PC-3 (cell line): Measurements from ENCODE around the gene IL1RN. TPM values are rescaled to one million over a fixed set of nuclear protein-coding genes. Genes with fewer than 3 reads are reported as not detected.

Experiments
- ATAC-seq: fragments of 200-7000 bp; cut with Tn5 transposase; 2 replicates; pipeline ENCODE4 v1.9.1; 2020; ENCODE audit warnings: mild to moderate bottlenecking, moderate library complexity
- BruUV-seq: library from RNA; stranded (reverse); fragments of 400-500 nt; replicated peaks from 2 replicates; lab custom pipeline; 2021; lab: Mats Ljungman, UMichigan
- CTCF ChIA-PET: fragments of 300-600 bp; sonication (Branson Sonifier 250); formaldehyde crosslinking; loops from one replicate; lab custom pipeline; 2022; ENCODE audit warnings: antibody characterized with exemption; lab: Charles Lee
- POLR2A ChIA-PET: fragments of 300-600 bp; sonication (Branson Sonifier 250); formaldehyde crosslinking; loops from one replicate; lab custom pipeline; 2022; ENCODE audit warnings: antibody characterized with exemption; ENCODE audit not compliant: unreplicated experiment; lab: Charles Lee
- DNase-seq: peaks from one replicate; pipeline ENCODE4 v3.0.0-alpha.2; 2015
- H2AFZ ChIP-seq: fragments of 300-600 bp; sonication (generic); 2 replicates; pipeline ENCODE4 v1.6.0; 2016; ENCODE audit warnings: antibody characterized with exemption, low read length
- H3F3A ChIP-seq: fragments of 300-600 bp; sonication (generic); one replicate; pipeline ENCODE4 v1.6.0; 2017; ENCODE audit warnings: antibody characterized with exemption, low read length, control low read depth, mild to moderate bottlenecking; ENCODE audit not compliant: unreplicated experiment
- H3K27ac ChIP-seq: fragments of 300-600 bp; sonication (generic); 2 replicates; pipeline ENCODE4 v1.5.1; 2016; ENCODE audit warnings: mild to moderate bottlenecking, low read length
- H3K27me3 ChIP-seq: fragments of 300-600 bp; sonication (generic); 2 replicates; pipeline ENCODE4 v1.6.1; 2016; ENCODE audit warnings: low read length, mixed read lengths
- H3K36me3 ChIP-seq: fragments of 300-600 bp; sonication (generic); 2 replicates; pipeline ENCODE4 v1.6.1; 2016; ENCODE audit warnings: low read depth, mixed run types, low read length, mixed read lengths
- H3K4me1 ChIP-seq: fragments of 300-600 bp; sonication (generic); 2 replicates; pipeline ENCODE4 v1.5.1; 2016; ENCODE audit warnings: low read length; ENCODE audit not compliant: insufficient read depth
- H3K4me2 ChIP-seq: fragments of 300-600 bp; sonication (generic); 2 replicates; pipeline ENCODE4 v1.6.0; 2016; ENCODE audit warnings: low read length
- H3K4me3 ChIP-seq: fragments of 300-600 bp; sonication (generic); 2 replicates; pipeline ENCODE4 v1.5.1; 2016; ENCODE audit warnings: mild to moderate bottlenecking, low read length, mixed read lengths
- H3K79me2 ChIP-seq: fragments of 300-600 bp; sonication (generic); 2 replicates; pipeline ENCODE4 v1.6.1; 2017; ENCODE audit warnings: low read length, mixed read lengths
- H3K9ac ChIP-seq: fragments of 300-600 bp; sonication (generic); 2 replicates; pipeline ENCODE4 v1.6.0; 2016; ENCODE audit warnings: mild to moderate bottlenecking, low read length
- H3K9me2 ChIP-seq: fragments of 300-600 bp; sonication (generic); replicated peaks from 2 replicates; pipeline ENCODE4 v1.6.1; 2016; ENCODE audit warnings: mixed run types, low read length, mixed read lengths
- H3K9me3 ChIP-seq: fragments of 300-600 bp; sonication (generic); 2 replicates; pipeline ENCODE4 v1.6.1; 2016; ENCODE audit warnings: low read length, mixed read lengths
- H4K20me1 ChIP-seq: fragments of 300-600 bp; sonication (generic); 2 replicates; pipeline ENCODE4 v1.6.1; 2016; ENCODE audit warnings: low read length, mixed read lengths
- EZH2 ChIP-seq: fragments of 300-600 bp; sonication (generic); IDR thresholded peaks from one replicate; pipeline ENCODE4 v1.6.1; 2017; ENCODE audit warnings: antibody characterized with exemption, mild to moderate bottlenecking, low read length; ENCODE audit not compliant: unreplicated experiment
- EZH2phosphoT487 ChIP-seq: fragments of 300-600 bp; sonication (generic); IDR thresholded peaks from 2 replicates; pipeline ENCODE4 v1.6.1; 2018; ENCODE audit warnings: mild to moderate bottlenecking, antibody characterized with exemption, low read length, borderline replicate concordance
- intact Hi-C: fragments of 100-400 bp; cut with micrococcal nuclease; formaldehyde crosslinking; loops from 2 replicates; pipeline ENCODE4 v1.9.0; 2023
- total RNA-seq: library from RNA; depleted of rRNA; stranded (reverse); fragments of >200 nt; gene quantifications from 2 replicates; pipeline ENCODE4 v1.2.3, GENCODE V29; 2014
- TF ChIP-seq, protein P1 (sequence below): fragments of 300-600 bp; sonication (generic); conservative IDR thresholded peaks from 2 replicates; pipeline ENCODE4 v1.5.1; 2017; ENCODE audit warnings: antibody characterized with exemption, low read depth, mild to moderate bottlenecking, low read length

The IL1RN gene
- total RNA-seq, 1 experiment from 2014 or later = 1.3 TPM

DNA sequence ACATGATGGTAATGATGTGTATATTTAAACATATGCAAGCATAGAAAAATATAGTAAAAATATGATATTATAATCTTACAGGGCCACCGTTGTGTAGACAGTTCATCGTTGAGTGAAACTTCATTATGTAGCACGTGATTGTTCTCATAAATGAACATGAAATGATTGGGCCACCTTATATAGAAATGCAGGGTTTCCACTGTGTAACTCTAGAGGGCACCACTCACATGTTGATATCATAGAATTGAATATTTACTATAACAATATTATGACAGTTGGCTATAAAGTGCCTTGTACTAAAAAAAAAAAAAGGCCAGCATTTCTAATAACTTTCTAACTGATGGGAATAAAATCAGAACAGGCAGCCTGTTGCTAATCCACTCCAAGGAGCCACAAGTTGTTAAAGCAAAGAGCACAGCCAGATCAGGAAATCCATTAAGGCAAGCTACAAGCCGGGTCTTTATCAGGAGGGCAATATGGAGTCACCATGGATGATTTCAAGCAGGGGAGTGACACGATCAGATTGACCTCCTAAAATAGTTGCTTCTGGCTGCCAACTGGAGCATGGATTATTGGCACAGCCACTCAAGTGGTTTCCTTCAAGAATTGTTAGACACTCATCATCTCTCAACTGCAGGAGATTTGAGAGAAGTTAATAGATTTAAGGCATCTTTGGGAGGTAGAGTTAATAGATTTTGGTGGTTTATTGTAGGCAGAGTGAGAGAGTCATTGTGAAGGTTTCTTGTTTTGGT is 43.0 kb upstream of the IL1RN start:
- POLR2A ChIA-PET = no interaction called here
- Histone ChIP-seq H3K4me1 (peaks cover 7% of the 10 kb centered on the region), H3K9me2 (no peaks in the 10 kb centered on the region), H2AFZ (no peak overlapping the region), H3K9me3 (no peaks in the 10 kb centered on the region), H3K4me2 (no peak overlapping the region), H3K79me2 (no peaks in the 10 kb centered on the region), H3K4me3 (no peak overlapping the region), H3K27ac (no peak overlapping the region), H3K9ac (no peak overlapping the region), H3F3A (no peaks in the 10 kb centered on the region), H4K20me1 (no peaks in the 10 kb centered on the region), H3K27me3 (no peaks in the 10 kb centered on the region), H3K36me3 (no peaks in the 10 kb centered on the region)
- intact Hi-C loops = loop anchor here (1.0 to 5.0 kb wide), 2 partner anchors 115 to 288 kb away; no protein-coding TSS in a partner anchor
- TF ChIP-seq, protein P1, sequence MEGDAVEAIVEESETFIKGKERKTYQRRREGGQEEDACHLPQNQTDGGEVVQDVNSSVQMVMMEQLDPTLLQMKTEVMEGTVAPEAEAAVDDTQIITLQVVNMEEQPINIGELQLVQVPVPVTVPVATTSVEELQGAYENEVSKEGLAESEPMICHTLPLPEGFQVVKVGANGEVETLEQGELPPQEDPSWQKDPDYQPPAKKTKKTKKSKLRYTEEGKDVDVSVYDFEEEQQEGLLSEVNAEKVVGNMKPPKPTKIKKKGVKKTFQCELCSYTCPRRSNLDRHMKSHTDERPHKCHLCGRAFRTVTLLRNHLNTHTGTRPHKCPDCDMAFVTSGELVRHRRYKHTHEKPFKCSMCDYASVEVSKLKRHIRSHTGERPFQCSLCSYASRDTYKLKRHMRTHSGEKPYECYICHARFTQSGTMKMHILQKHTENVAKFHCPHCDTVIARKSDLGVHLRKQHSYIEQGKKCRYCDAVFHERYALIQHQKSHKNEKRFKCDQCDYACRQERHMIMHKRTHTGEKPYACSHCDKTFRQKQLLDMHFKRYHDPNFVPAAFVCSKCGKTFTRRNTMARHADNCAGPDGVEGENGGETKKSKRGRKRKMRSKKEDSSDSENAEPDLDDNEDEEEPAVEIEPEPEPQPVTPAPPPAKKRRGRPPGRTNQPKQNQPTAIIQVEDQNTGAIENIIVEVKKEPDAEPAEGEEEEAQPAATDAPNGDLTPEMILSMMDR = peak; percentile 75
- no peak for TF ChIP-seq EZH2phosphoT487
- no TSS peak for BruUV-seq
- CTCF ChIA-PET = interaction anchor here (0.8 to 1.8 kb wide), 3 partner anchors 52 to 114 kb away, joined by 4 to 10 read pairs (median 5); no protein-coding TSS in a partner anchor
- DNase-seq = peak; percentile 60
- ATAC-seq = peak; percentile 37; the same call in 1 of the 2 replicates

DNA sequence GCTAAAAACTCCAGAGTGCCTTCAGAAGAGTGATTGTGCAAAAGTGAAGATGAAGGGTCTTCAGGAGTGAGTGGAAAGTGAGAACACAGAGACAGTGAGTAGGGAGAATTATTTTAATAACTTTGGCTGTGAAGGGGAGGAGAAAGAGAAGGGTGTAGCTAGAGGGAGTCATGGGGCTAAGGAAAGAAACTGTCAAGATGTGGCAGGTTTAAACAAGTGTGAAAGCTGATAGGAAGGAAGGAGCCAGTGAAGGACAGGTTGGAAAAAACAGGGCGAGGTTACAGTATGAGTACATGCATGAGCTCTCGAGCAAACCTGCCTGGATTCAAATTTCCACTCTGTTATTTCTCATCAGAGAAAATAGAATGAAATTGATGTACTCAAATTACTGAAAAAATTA is 41.9 kb upstream of the IL1RN start:
- H4K20me1 ChIP-seq = no peaks in the 10 kb centered on the region

More for the DNA sequence above, 41.9 kb upstream of the IL1RN start:
- Histone ChIP-seq H3K4me2 (no peak overlapping the region), H3K27ac (no peak overlapping the region), H3K9me2 (no peaks in the 10 kb centered on the region), H3K27me3 (no peaks in the 10 kb centered on the region), H3K9ac (no peak overlapping the region), H3F3A (no peaks in the 10 kb centered on the region), H2AFZ (no peak overlapping the region), H3K4me1 (no peaks in the 10 kb centered on the region), H3K4me3 (no peak overlapping the region), H3K79me2 (no peaks in the 10 kb centered on the region), H3K9me3 (no peaks in the 10 kb centered on the region), H3K36me3 (no peaks in the 10 kb centered on the region)
- intact Hi-C loops = no loop called here
- TF ChIP-seq EZH2phosphoT487 (no peak), EZH2 (no peak)
- TF ChIP-seq, protein P1 = no peak
- DNase-seq (no peak), ATAC-seq (peak; percentile 46; the same call in 1 of the 2 replicates)
- POLR2A ChIA-PET = no interaction called here
- no TSS peak for BruUV-seq
- CTCF ChIA-PET = interaction anchor here (1.8 kb wide), 1 partner anchor 51 kb away, joined by 4 read pairs; no protein-coding TSS in a partner anchor
